Measurements from ENCODE around the gene C3.
A peak's percentile ranks its signal among the peaks of the same experiment; 100 is the strongest.

C3 gene

GRCh38 chr19:6744381-6745301 lies 24.2 kb upstream of the C3 start:
- no peak for DNase-seq

GRCh38 chr19:6743714-6744380 lies 23.4 kb upstream of the C3 start:
- DNase-seq = no peak

- no peak for DNase-seq
Measured at GRCh38 chr19:6743066-6743465, 22.6 kb upstream of the C3 start.

GRCh38 chr19:6740589-6741343 lies 20.3 kb upstream of the C3 start:
- no peak for DNase-seq

GRCh38 chr19:6739883-6740588 lies 19.6 kb upstream of the C3 start:
- no peak for DNase-seq

GRCh38 chr19:6739390-6739882 lies 19.0 kb upstream of the C3 start, which contains the start of gene TRIP10:
Gene TRIP10 (plus strand): TSS chr19:6739680. CDS start chr19:6739762, 82 bp downstream.
- DNase-seq = peak; percentile 58

GRCh38 chr19:6738787-6739389 lies 18.4 kb upstream of the C3 start:
- DNase-seq = no peak

GRCh38 chr19:6737873-6738786 lies 17.7 kb upstream of the C3 start:
- peak; percentile 64 to 68 for DNase-seq

- peak; percentile 99 for DNase-seq
Measured at GRCh38 chr19:6737284-6737872, 16.9 kb upstream of the C3 start, which contains the start of gene GPR108. Gene GPR108 (minus strand): TSS chr19:6737580. CDS start chr19:6737576, 4 bp downstream.

GRCh38 chr19:6736917-6737283 lies 16.4 kb upstream of the C3 start:
- no peak for DNase-seq

GRCh38 chr19:6736169-6736916 lies 15.9 kb upstream of the C3 start:
- DNase-seq = peak; percentile 78 to 79

- no peak for DNase-seq
Measured at GRCh38 chr19:6735181-6735911, 14.9 kb upstream of the C3 start.

- no peak for DNase-seq
Measured at GRCh38 chr19:6734096-6734696, 13.7 kb upstream of the C3 start.

GRCh38 chr19:6733338-6734095 lies 13.1 kb upstream of the C3 start:
- no peak for DNase-seq

GRCh38 chr19:6732803-6733337 lies 12.4 kb upstream of the C3 start:
- DNase-seq = no peak

- no peak for DNase-seq
Measured at GRCh38 chr19:6731822-6732221, 11.4 kb upstream of the C3 start.

GRCh38 chr19:6730941-6731670 lies 10.7 kb upstream of the C3 start:
- no peak for DNase-seq
